Testis (tissue), 2 donors: ENCODE data around the gene ATG4B.

Experiments
- CTCF ChIP-seq, 3 experiments: fragments of 450-650 bp in 2 of 3; fragments of 200-600 bp in 1 of 3; sonication (generic) in 1 of 3; IDR thresholded peaks; one replicate each; pipeline ENCODE4 v1.5.1; 2016 to 2019; ENCODE audit warnings: antibody characterized with exemption in 3 of 3, mild to moderate bottlenecking in 2 of 3, moderate library complexity in 1 of 3
- POLR2A ChIP-seq: fragments of 450-650 bp; IDR thresholded peaks from one replicate; pipeline ENCODE4 v1.6.1; 2017; ENCODE audit warnings: antibody characterized with exemption, mild to moderate bottlenecking, moderate library complexity

- TF ChIP-seq CTCF (IDR thresholded peaks at IDR 0.05): no peak
- TF ChIP-seq POLR2A: no peak
Observed at GRCh38 chr2:241598061-241598460, 39.4 kb upstream of the ATG4B start.
